ENCODE results near the gene EPN1.
"Not testable (repeated sequence)": the region's sequence is repeated elsewhere in the genome, so short reads cannot be mapped to it uniquely, and the experiment has no call there.

EPN1 gene

DNA sequence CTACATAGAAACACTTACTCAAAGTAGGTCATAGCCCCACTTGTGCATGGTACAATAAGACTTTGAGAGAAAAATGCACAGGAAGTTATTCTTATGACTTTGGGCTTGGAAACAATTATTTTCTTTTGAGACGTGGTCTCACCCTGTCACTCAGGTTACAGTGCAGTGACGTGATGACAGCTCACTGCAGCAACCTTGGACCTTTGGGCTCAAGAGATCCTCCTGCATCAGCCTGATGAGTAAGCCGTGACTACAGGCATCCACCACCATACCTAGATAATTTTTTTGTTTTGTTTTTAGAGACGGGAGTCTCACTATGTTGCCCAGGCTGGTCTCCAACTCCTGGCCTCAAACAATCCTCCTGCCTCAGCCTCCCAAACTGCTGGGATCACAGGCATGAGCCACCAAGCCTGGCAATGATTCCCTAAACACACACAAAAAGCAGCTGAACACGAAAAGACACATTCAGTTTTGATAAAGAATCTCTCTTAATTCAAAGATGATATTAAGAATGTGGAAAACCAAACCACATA lies 45.3 kb downstream of the EPN1 start:
- DNase-seq (ENCODE audit: low read depth), result no peak

DNA sequence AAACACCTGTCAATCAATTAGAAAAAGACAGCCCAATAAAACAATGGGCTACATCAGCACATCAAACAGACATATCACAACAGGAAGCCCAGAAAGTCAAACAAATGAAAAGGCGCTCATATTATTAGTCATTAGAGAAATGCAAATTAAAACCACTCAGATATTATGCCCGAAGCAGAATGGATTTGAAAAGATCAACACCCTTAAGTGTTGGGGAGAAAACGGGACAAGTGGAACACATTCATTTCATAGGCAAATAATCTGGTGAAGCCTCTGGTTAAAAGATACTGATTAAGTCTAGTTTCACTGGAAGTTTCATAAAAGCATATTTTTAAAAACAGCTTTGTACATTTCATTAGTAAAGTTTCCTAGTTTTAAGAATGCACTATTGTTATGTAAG lies 45.8 kb downstream of the EPN1 start:
- no peak for DNase-seq (ENCODE audit: low read depth)

DNA sequence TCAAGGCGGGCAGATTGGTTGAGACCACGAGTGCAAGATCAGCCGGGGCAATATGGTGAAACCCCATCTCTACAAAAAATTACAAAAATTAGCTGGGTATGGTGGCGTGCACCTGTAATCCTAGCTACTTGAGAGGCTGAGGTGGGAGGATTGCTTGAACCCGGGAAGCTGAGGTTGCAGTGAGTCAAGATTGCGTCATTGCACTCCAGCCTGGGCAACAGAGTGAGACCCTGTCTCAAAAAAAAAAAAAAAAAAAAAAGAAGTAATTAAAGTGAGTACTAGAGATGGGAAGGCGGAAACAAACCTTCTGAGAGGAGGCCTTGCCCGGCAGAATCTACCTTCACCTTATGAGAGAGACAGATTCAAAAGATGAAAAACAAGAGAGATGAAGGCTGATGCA lies 48.5 kb downstream of the EPN1 start:
- DNase-seq (ENCODE audit: low read depth), result no peak

DNA sequence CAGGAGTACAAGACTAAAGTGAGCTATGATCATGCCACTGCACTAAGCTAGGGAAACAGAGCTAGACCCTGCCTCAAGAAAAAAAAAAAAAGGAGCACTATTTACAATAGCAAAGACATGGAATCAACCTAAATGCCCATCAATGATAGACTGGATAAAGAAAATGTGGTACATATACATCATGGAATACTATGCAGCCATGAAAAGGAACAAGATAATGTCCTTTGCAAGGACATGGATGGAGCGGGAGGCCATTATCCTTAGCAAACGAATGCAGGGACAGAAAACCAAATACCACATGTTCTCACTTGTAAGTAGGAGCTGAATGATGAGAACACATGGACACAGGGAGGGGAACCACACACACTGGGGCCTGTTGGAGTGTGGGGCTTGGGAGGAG lies 55.4 kb downstream of the EPN1 start:
- DNase-seq (ENCODE audit: low read depth), result not testable (repeated sequence)

DNA sequence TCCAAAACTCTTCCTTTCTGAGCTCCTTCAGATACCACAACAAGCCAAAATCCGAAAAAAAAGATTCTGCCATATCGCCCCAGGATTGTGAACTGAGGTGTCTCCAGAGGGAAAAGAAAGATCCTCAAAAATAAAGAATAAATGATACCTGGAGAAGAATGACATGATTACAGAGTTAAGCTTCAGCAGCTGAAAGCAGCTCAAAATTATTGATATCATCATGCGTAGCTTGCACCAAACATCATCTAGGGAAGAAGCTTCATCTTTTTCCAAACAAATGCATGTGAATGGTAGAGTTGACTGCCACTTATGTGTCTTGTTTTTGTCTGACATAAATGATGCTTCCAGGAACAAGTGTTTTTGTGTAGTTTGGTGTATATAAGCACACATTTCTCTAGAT lies 63.3 kb downstream of the EPN1 start, which contains the start of gene NLRP9:
NLRP9 (minus strand) TSS at position 101 of the 400 bp plus-strand sequence; CDS start at position 73, 28 bp downstream.
- no peak for DNase-seq (ENCODE audit: low read depth)

DNA sequence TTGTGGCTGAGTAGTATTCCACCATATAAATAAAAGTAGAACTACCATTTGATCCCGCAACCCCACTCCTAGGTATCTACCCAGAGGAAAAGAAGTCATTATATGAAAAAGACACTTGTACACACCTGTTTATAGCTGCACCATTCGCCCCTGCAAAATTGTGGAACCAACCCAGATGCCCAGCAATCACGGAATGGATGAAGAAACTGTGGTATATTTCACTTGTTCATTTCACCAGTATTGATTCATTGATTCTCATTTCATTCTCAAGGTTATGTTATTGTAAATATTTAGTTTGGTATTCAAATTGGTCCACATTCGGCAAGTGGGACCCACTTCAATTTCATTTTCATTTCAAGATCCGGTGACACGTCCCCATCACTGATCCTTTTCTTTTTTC lies 75.7 kb downstream of the EPN1 start:
- DNase-seq (ENCODE audit: low read depth), result no peak

DNA sequence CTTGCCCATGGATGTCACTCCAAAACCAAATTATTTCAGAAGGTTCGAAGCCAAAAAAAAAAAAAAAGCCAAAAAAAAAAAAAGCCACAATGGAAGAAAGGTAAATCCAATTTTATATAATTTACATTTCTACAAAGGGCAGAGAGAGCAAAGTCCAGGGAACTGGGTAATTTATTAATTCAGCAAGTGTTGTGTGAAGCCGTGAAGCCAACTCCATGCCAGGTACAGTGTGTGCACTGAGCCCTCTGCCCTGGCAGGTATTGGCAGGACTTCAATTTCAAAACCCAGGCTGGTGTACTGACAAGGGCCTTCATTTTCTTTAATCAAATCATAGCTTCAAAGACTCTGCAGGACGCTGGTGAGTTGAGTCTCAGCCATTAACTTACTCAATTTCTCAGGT lies 78.4 kb downstream of the EPN1 start:
- no peak for DNase-seq (ENCODE audit: low read depth)

DNA sequence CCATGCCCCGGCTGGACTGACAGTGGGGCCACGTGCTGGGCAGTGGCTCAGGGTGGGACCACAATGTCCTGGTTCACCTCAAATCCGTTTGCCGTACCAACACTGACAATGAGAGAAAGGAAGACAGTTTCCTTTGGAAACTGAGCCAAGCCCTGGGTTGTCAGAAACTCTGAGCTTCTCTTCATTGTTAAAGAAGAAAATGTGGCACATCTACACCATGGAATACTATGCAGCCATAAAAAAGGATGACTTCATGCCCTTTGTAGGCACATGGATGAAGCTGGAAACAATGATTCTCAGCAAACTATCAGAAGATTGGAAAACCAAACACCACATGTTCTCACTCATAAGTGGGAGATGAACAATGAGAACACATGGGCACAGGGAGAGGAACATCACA lies 81.8 kb downstream of the EPN1 start:
- not testable (repeated sequence) for DNase-seq (ENCODE audit: low read depth)

DNA sequence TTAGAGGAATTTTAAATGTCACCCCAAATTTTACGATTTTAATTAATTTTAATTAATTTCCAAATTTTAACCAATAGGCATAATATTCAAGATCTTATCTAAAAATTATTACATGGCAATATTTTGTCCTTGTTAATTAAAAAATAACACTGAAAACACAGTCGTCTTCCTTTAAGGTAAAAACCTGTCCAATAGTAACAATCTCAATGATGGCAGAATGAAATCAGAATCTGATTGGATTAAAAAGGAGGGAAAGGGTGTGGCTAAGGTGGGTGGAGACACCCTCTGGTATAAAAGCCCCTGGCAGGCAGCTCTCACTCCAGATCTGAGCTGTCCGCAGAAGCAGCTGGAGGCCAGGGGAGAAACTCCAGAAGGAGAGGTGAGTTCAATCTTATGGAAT lies 83.8 kb downstream of the EPN1 start, which contains the start of gene RFPL4A:
RFPL4A (plus strand) TSS at position 301 of the 400 bp plus-strand sequence. CDS start 2,704 bp downstream, outside the sequence.
- DNase-seq (ENCODE audit: low read depth), result not testable (repeated sequence)

All from CMK (cell line).